Ureter (tissue), 1 donor: ENCODE data around the gene HAUS7. TPM values are rescaled to one million over a fixed set of nuclear protein-coding genes. Genes with fewer than 3 reads are reported as not detected.

Experiments
- DNase-seq: peaks from one replicate; pipeline ENCODE4 v3.0.0-alpha.2; 2020; ENCODE audit warnings: low spot score
- total RNA-seq: library from RNA; stranded (reverse); gene quantifications from one replicate; pipeline ENCODE4 v1.2.4, GENCODE V29; 2023
- donor health status: DM: yes; HTN: yes; CAD: no.

The HAUS7 gene
- total RNA-seq, 1 donor from 2014 or later, result 33.3 TPM

DNA sequence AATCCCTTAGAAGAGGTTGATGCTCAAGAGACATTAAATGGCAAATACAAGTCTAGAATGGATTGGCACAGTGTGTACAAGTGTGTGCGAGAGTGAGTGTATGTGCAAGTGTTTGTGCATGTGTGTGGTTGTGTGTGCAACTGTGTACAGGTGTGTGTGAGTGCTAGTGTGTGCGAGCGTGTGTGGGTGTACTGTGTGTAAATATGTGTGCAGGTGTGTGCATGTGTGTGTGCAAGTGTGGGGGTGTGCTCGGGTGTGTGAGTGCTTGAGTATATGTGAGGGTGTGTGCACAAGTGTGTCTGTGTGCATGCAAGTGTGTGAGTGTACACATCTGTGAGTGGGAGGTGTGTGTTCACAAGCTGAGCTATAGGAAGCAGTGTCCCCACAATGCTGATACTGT lies 30.4 kb downstream of the HAUS7 start:
- DNase-seq, result no peak

DNA sequence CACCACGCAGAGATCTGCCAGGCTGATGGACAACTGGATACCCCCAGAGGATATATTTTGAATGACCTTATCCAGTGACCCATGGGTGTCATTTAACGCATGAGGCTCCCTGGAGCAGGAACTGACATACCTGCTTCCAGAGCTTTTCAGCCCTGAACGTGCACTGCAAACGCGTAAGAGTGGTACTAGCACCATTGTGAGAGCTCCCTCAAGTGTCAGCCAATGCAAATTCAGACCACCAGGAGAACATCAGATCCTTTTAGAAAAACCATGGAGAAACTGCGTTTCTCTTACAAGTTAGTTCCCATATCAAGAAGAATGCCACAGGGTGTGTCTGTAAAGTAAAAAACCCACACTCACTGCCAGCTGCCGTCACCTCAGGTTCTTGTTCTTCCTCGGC lies 31.8 kb downstream of the HAUS7 start:
- no peak for DNase-seq

DNA sequence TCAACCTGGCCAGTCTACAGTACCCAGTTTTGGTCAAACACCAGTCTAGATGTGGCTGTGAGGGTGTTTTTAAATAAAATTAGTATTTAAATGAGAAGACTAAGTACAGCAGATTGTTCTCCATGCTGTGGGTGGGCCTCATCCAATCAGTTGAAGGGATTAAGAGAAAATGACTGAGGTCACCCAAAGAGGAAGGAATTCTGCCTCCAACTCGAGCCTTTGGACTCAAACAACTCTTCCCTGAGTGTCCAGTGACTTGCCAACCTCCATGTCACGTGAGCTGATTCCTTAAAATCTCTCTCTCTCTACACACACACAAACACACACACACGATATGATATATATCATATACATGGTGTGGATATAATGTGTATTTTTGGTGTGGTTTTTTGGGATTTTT lies 34.5 kb downstream of the HAUS7 start:
- DNase-seq, result no peak

DNA sequence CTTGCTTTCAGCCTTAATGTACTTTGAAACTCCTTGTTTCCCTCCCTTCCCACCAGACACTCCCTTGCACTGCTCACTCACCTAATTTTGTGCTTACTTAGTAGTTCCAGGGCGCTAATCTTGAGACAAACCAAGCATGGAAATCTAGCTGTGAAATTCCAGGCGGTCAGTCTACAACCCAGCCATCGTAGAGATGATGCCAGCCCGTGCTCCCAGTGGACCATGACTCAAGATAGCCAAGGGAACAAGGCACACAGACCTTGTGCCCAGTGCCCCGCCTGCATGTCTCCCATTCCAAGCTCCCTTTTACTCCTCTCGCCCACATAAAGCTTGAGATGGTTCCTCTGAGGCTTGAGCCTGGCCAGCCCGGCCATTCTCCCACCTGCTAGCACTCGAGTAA lies 35.6 kb downstream of the HAUS7 start:
- DNase-seq, result no peak

DNA sequence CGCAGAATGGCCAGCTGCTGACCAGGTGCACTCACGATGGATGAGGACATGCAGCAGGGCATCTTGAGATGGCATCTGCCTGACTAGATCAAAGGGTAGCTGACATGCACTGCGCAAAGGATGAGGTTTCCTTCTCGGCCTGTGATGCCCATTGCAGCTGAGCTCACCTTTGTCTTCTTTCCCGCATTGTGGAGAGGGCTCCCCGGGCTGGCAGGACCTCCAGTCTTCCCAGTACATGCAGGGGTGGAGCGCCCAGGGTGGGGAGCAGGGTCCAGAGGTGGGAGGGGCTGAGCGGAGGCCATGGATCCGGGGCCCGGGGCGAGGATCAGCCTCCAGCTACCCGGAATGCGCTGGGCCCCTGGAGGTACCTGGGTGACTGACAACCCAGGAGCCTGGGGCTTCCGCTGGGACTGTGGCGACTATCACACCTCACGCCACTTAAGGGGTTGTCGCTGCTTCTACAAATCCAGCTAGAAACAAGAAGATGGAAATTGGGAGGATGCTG lies 36.5 kb downstream of the HAUS7 start:
- DNase-seq, result no peak

DNA sequence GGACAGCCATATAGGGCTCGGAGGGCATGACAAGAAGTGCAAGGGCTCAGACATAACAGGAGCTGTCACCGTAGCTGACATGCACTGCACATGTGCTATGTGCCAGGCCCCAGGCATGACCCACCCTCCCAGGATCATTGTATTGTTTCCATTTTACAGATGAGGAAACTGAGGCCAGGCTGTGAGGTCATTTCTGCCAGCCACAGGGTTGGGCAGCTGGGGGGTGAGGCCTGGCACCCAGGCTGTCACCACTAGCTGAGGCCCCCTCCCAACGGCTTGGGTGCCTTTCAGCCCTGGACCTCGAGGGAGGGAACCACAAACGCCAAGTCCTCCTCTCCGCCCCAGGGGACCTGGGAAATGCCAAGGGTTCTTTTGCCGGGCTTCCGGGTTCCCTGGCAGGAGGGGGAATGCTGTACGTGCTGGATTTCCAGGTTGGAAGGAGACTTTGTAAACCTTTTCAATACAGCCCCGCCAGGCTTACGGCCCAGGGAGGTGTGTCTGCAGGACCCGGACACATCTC lies 37.2 kb downstream of the HAUS7 start:
- DNase-seq, result no peak

DNA sequence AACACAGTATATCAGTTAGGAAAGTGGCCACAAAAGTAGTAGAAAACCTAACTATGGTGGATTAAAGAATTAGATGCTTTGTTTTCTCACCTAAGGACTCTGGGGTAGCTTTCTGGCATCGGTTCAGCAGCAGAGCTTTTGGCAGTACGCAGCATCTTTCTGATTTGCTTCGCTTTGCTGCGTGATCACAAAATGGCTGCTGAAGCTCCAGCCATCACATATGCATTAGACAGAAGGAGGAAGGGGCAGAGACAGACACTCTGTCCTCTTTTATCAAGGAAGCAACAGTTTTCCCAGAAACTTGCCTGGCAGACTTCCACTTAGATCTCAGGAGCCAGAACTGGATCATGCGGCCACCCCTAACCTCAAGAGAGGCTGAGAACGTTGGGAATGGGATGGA lies 39.6 kb downstream of the HAUS7 start:
- no peak for DNase-seq

DNA sequence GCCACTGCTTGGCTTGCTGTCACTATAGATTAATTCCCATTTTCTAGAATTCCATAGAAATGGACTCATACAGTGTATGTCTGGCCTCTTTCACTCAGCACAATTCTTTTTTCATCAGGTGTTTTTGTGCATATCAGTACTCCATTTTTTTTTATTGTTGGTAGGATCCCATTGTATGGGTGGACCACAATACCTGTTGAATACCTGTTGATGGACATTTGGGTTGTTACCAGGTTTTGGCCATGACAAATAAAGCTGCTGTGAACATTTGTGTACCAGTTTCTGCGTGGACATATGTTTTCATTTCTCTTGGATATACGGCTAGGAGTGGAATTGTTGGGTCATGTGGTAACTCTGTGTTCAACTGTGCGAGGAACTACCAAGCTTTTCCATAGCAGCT lies 44.2 kb downstream of the HAUS7 start:
- no peak for DNase-seq

DNA sequence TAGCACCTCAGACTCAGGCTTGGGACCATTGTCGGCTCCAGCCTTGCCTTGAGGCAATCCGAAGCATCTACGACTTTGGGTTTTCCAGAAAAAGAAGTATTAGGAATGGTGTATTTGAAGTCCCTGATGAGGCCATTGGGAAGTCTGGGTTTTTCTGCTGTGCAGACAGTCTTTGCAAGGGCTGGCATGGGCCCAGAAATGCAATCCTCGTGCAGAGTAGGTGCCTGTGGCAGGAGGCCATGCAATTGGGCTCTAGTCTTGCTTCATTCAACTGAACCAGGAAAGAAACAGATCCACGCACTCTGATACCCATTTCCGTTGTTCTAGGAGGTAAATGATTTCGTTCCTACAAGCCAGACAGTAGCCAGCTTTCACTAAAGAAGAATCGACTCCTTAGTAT lies 46.7 kb downstream of the HAUS7 start:
- DNase-seq, result no peak

DNA sequence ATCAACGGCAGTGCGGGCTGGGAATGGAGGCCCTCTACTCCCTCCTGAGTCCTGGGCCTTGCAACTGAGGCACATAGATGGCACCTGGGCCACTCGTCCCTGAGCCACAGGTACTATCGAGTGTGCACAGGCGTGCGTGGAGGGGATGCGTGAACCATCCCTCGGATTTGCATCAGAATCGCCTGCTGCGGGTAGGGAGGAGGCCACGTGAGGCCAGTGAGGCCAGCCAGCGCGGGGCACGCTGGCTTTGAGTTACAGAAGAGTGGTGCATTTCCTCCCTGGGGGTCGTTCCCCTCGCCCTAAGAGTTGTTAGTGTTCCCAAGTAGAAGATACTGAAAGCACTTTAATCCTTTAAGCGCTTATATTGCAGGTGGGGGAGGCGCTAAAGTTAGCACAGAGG lies 48.5 kb downstream of the HAUS7 start:
- DNase-seq, result no peak

DNA sequence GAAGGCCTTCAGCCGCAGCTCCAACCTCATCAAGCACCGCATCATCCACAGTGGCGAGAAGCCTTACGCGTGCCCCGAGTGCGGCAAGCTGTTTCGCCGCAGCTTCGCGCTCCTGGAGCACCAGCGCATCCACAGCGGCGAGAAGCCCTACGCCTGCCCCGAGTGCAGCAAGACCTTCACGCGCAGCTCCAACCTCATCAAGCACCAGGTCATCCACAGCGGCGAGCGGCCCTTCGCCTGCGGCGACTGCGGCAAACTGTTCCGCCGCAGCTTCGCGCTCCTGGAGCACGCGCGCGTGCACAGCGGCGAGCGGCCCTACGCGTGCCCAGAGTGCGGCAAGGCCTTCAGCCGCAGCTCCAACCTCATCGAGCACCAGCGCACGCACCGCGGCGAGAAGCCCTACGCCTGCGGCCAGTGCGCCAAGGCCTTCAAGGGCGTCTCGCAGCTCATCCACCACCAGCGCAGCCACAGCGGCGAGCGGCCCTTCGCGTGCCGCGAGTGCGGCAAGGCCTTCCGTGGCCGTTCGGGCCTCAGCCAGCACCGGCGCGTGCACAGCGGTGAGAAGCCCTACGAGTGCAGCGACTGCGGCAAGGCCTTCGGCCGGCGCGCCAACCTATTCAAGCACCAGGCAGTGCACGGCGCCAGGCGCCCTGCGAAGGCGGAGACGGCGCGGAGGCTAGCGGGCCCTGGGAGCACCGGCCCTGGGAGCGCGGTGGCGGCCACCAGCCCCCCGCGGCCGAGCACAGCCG lies 49.4 kb downstream of the HAUS7 start:
- no peak for DNase-seq

DNA sequence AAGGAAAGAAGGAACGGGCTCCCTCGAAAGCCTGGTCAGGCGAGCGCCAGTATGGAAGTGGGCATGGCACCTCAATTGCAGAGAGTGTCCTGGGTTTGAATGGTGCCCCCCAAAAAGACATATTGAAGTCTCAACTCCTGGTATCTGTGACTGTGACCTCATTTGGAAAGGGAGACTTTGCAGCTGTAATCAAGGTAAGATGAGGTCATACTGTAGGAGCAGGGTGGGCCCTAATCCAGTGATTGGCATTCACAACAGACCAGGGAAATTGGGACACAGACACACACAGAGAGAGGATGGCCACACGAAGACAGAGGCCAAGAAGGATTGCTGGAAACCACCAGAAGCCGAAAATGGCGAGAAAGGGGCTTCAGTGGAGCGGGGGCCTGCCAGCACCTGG lies 52.7 kb downstream of the HAUS7 start:
- DNase-seq, result no peak

DNA sequence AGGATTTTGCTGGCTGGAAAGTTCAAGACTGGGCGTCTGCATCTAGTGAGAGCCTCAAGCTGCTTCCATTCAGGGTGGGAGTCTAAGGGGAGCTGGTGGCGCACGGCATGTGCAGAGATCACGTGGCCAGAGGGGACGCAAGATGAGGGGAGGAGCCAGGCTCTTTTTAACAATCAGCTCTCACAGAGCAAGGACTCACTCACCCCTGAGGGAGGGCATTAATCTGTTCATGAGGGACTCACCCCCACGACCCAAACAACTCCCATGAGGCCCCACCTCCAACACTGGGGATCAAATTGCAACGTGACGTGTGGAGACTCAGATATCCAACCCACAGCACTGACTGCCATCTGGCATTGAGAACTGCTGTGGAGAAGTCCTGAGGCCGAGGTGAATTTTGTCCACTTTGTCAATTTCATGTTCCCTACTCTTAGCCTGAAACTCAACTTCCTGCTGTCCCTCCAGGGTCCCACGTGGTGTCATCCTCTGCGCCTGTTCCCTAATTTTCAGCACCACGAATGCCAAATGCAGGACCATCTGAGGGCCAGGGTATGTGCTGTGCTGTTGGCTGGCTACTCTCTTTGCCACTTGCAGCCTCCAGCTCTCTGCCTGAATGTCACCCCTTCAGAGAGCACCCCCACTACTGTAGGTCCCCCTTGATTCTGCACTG lies 53.5 kb downstream of the HAUS7 start:
- DNase-seq, result no peak

DNA sequence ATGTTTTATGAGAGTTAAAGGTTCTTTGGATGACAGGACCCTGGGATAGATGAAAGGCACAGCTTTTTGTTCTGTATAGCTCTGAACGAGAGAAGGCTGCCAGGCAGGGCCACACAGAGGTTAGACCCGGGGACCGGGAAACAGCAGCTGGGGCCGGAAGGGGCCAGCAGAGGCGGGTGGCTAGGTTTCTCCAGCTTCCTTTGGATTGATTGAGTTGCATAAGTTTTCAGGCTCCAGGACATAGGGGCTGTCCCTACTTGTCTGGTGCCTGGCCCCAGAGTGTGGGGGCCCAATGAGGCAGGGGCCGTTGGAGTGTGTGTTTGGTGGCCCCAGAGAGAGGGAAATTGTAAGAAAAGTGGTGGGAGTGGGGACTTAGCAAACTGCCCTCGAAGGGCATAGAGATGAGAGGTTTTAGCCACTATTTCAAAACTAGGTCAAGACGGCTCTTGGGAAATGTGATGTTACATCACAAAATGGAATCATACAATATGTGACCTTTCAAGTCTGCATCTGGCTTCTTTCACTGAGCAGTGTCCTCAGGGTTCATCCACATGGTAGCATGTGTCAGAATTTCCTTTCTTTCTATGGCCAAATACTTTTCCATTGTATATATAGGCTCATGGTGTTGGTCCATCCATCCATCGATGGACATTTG lies 55.4 kb downstream of the HAUS7 start:
- no peak for DNase-seq

DNA sequence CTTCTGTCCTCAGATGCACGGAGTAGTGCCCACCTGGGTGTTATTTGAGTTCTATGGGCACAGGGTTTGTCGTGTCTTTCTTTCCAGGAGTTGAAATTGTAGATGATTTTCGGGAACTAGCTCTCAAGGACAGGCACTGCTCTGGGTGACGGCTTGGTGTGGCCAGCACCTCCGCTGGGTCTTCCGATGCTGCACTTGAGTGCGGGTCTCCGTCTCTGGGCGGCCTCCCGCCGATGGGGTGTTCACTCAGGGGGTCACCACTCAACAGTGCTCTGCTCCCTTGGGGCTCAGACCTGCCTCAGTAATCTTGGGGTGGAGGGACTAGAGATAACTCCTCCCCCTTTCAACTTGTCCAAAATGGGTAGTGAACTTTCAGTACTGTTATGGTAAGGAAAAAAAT lies 56.6 kb downstream of the HAUS7 start:
- DNase-seq, result no peak

DNA sequence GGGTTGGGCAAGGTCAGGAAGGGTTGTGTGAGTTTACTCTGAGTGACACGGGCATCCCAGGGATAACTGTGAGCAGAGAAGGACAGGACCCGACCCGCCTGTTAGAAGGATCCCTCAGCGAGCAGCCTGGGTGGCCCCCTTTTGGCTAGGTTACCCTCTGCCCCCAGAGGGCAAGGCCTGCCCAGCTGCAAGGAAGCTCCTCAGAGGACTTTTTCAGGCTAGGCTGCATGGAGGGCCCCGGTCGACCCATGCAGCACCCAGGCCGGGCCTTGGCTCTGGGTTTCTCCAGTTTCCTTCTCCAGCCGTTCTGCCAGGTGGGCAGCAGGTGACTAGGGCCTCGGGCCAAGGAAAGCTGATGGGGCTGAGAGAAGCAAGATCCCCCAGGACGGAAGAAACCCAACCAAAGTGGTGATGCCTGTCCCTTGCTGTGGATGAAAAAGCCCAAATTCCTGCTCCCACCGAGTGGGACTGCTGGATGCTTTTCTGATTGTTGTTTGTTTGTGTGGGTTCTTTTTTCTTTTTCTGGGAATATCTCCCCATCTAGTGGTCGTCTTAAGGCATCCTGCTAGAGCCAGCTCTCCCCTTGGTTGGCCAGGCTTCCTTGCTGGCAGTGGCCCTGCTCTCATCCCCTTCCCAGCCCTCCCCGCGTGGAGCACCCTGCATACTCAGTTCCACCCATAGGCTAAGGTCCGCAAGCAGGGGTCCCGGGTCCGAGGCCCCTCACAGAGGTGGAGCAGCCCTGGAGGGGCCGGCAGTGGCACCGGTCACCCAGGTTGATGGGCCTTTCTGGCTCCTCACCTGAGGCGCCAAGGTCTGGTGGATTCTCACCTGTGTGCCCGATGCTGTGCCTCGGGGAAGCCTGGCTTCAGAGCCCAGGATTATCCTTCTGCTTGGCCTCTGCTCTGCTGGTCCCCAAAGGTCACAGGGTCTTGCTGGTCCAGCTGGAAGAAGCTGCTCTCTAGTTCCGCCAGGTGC lies 57.3 kb downstream of the HAUS7 start:
- DNase-seq, result no peak

DNA sequence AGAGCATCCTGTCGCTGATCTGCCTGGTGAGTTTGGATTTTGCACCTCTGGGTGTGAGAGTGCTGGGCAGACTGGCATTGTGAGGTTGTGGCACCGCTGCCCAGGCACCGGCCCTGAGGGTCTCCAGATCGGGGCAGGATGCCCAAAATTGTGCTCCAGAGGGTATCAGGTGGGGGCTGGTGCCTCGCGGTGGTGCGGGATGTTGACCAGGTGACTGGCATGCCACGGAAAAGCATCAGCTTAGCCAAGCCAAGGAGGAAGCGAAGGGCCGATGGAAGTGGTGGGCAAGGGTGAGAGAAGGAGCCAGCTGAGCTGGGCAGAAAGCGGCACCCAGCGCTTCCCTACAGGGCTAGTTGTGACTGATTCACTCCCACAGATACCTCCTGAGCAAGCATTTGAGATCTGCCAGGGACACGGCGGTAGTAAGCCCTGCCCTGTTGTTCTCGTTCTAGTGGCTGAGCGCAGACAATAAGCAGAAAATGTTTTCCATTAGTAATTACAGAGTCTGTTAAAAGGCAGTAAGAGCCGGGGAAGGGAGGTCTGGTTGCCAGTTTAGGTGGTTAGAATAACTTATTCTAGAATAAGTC lies 58.3 kb downstream of the HAUS7 start:
- no peak for DNase-seq

DNA sequence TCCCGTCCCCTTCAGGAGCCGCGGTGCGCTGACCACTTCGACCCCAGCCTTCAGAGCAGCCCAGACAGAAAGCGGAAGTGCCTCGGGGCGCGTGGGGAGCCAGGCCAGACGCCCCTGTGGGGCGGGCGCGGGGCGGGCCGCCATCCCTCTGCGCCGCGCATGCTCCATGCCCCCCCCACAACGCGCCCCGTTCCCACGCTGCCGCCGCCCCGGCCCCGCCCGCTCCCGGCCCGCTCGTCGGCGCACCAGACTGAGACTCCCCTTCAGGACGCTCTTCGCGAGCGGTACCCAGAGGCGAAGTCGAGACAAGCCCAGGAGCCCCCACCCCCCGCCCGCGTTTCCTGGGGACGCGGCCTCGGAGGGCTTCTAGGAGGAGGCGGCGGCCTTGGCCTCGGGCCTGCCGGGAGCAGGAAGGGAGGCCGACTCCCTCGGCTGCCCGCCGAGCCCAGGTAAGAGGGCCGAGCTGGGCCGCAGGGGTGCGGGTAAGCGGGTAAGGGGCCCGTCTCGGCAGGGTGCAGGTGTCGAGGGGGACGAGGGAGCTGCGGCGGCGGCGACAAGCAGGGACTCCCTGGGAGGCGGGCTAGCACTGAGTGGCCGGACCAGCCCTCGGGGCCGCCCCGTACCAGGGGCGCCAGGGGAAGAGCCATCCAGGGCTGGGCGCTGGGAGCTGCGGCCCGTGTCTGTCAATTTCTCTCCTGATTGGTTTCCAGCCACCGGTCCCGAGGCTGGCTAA lies 59.0 kb downstream of the HAUS7 start, which contains the start of gene ZFP92:
Gene ZFP92, plus strand, starts transcription at position 218 of the 733 bp plus-strand sequence. CDS start 6,851 bp downstream, outside the sequence.
- no peak for DNase-seq

DNA sequence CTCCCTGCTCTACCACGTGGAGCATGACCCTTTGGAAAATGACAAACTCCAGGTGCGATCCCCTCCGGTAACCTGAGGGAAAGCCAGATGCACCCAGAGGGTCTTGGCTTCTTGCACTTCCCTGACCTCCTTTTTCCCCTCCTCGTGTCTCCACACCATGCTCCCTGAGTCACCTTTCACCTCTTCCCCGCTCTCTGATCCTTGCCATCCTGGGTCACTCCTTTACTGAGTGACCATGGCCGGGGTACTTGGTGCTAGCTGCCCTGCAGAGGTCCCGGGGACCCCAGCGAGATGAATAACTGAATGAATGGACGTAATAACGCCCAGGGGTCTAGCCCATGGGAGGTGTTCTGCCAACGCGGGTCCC lies 59.5 kb downstream of the HAUS7 start:
- DNase-seq, result no peak

DNA sequence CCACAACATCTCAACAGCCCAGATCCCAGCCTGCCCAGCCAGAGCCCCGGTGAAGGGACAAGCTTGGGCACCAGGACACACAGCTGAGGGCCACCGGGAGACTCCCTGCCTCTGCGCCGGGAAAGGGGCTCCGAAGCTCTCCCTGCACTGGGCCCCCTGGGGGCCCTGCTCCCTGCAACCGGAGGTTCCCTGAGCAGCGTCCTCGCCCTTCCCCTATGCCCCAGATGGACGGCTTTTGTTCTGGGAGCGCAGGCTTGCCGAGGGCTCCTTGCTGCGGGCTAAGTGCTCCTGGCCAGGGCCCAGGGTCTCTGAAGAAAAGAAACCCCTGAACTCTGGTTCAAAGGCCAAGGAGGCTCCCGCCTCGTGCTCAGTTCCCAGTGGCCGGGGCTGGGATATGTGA lies 60.0 kb downstream of the HAUS7 start:
- DNase-seq, result no peak
